Measurements from ENCODE around the gene FGF8.

GRCh38 chr10:101748496-101748895, 27.4 kb downstream of the FGF8 start:
- no peak for TF ChIP-seq CTCF (IDR thresholded peaks at IDR 0.05; ENCODE audit: low read depth, low read length, poor library complexity, severe bottlenecking)
- no peak for TF ChIP-seq EZH2phosphoT487 (IDR thresholded peaks at IDR 0.05; ENCODE audit: borderline replicate concordance, low read length)
